Parathyroid adenoma (tissue), 2 donors: Measurements from ENCODE around the gene MFSD1.

Experiments used
- H2AFZ ChIP-seq: fragments of 300-600 bp; sonication (generic); one replicate; pipeline ENCODE4 v1.7.0; 2017; ENCODE audit warnings: antibody characterized with exemption, mild to moderate bottlenecking
- H3K27ac ChIP-seq: fragments of 300-600 bp; sonication (generic); one replicate; pipeline ENCODE4 v1.7.0; 2017
- H3K27me3 ChIP-seq: fragments of 300-600 bp; sonication (generic); one replicate; pipeline ENCODE4 v1.7.0; 2017; ENCODE audit warnings: low read length; ENCODE audit not compliant: control insufficient read depth, insufficient read depth
- H3K36me3 ChIP-seq: fragments of 300-600 bp; sonication (generic); one replicate; pipeline ENCODE4 v1.7.0; 2017; ENCODE audit warnings: low read length; ENCODE audit not compliant: control insufficient read depth, insufficient read depth
- H3K4me1 ChIP-seq: fragments of 300-600 bp; sonication (generic); one replicate; pipeline ENCODE4 v1.7.0; 2017; ENCODE audit warnings: control low read depth
- H3K4me2 ChIP-seq: fragments of 300-600 bp; sonication (generic); one replicate; pipeline ENCODE4 v1.7.0; 2017; ENCODE audit warnings: low read length
- H3K4me3 ChIP-seq: fragments of 300-600 bp; sonication (generic); one replicate; pipeline ENCODE4 v1.7.0; 2017; ENCODE audit warnings: low read depth, low read length
- H3K79me2 ChIP-seq: fragments of 300-600 bp; sonication (generic); one replicate; pipeline ENCODE4 v1.7.0; 2017; ENCODE audit warnings: control low read depth
- H3K9ac ChIP-seq: fragments of 300-600 bp; sonication (generic); one replicate; pipeline ENCODE4 v1.7.0; 2017; ENCODE audit warnings: mild to moderate bottlenecking
- H3K9me3 ChIP-seq: fragments of 300-600 bp; sonication (generic); one replicate; pipeline ENCODE4 v1.7.0; 2017; ENCODE audit warnings: low read length; ENCODE audit not compliant: control insufficient read depth
- CTCF ChIP-seq: fragments of 300-600 bp; sonication (generic); IDR thresholded peaks from one replicate; pipeline ENCODE4 v1.7.0; 2017; ENCODE audit warnings: antibody characterized with exemption, mild to moderate bottlenecking
- donor health status: primary hyperparathyroidism.

MFSD1 gene

GRCh38 chr3:158846803-158847451 is 45.1 kb downstream of the MFSD1 start:
- no peak overlapping the region for H2AFZ ChIP-seq
- H3K4me2 ChIP-seq: no peak overlapping the region
- peaks cover 3% of the 10 kb centered on the region for H3K4me1 ChIP-seq
- no peaks in the 10 kb centered on the region for H3K27me3 ChIP-seq
- no peak overlapping the region for H3K27ac ChIP-seq
- H3K4me3 ChIP-seq: no peak overlapping the region
- H3K9ac ChIP-seq: no peak overlapping the region
- no peaks in the 10 kb centered on the region for H3K9me3 ChIP-seq
- H3K36me3 ChIP-seq: no peaks in the 10 kb centered on the region
- no peaks in the 10 kb centered on the region for H3K79me2 ChIP-seq
- no peak for TF ChIP-seq CTCF

GRCh38 chr3:158847452-158847821 is 45.6 kb downstream of the MFSD1 start:
- no peaks in the 10 kb centered on the region for H3K9me3 ChIP-seq
- H3K4me2 ChIP-seq: no peak overlapping the region
- H3K27me3 ChIP-seq: no peaks in the 10 kb centered on the region
- no peaks in the 10 kb centered on the region for H3K79me2 ChIP-seq
- H3K36me3 ChIP-seq: no peaks in the 10 kb centered on the region
- no peak overlapping the region for H3K4me3 ChIP-seq
- peaks cover 3% of the 10 kb centered on the region for H3K4me1 ChIP-seq
- no peak overlapping the region for H2AFZ ChIP-seq
- H3K9ac ChIP-seq: no peak overlapping the region
- no peak for TF ChIP-seq CTCF
- no peak overlapping the region for H3K27ac ChIP-seq

- Histone ChIP-seq H3K36me3 (no peaks in the 10 kb centered on the region), H3K27me3 (no peaks in the 10 kb centered on the region), H3K4me2 (no peak overlapping the region), H3K4me1 (peaks cover 3% of the 10 kb centered on the region), H3K4me3 (no peak overlapping the region), H2AFZ (no peak overlapping the region), H3K9ac (no peak overlapping the region), H3K9me3 (no peaks in the 10 kb centered on the region), H3K27ac (no peak overlapping the region), H3K79me2 (no peaks in the 10 kb centered on the region)
- TF ChIP-seq CTCF: no peak
Observed at GRCh38 chr3:158847885-158848284, 46.0 kb downstream of the MFSD1 start.

GRCh38 chr3:158849757-158850156 is 47.9 kb downstream of the MFSD1 start:
- no peaks in the 10 kb centered on the region for H3K9me3 ChIP-seq
- H3K79me2 ChIP-seq: no peaks in the 10 kb centered on the region
- no peak for TF ChIP-seq CTCF
- no peak overlapping the region for H3K9ac ChIP-seq
- H3K27ac ChIP-seq: no peak overlapping the region
- no peak overlapping the region for H3K4me2 ChIP-seq
- H3K27me3 ChIP-seq: no peaks in the 10 kb centered on the region
- no peaks in the 10 kb centered on the region for H3K36me3 ChIP-seq
- H3K4me3 ChIP-seq: no peak overlapping the region
- H3K4me1 ChIP-seq: peaks cover 3% of the 10 kb centered on the region
- H2AFZ ChIP-seq: no peak overlapping the region

GRCh38 chr3:158859362-158859761 is 57.5 kb downstream of the MFSD1 start:
- Histone ChIP-seq H2AFZ (no peak overlapping the region), H3K9me3 (no peaks in the 10 kb centered on the region), H3K4me1 (no peaks in the 10 kb centered on the region), H3K79me2 (no peaks in the 10 kb centered on the region), H3K9ac (no peak overlapping the region), H3K36me3 (no peaks in the 10 kb centered on the region), H3K27ac (no peak overlapping the region), H3K27me3 (no peaks in the 10 kb centered on the region), H3K4me3 (no peak overlapping the region), H3K4me2 (no peak overlapping the region)
- TF ChIP-seq CTCF: no peak
